HepG2 (cell line): ENCODE data around the gene KCTD8. TPM values are rescaled to one million over a fixed set of nuclear protein-coding genes. Genes with fewer than 3 reads are reported as not detected.

ENCODE experiments used
- ATAC-seq: fragments of 200-7000 bp; cut with Tn5 transposase; 3 replicates; pipeline ENCODE4 v1.9.1; 2020; ENCODE audit warnings: mild to moderate bottlenecking, moderate library complexity
- BruUV-seq: library from RNA; stranded (reverse); fragments of 400-500 nt; replicated peaks from 2 replicates; lab custom pipeline; 2021; lab: Mats Ljungman, UMichigan
- CTCF ChIA-PET: fragments of 300-600 bp; formaldehyde crosslinking; extraction: SDS; loops from one replicate; lab custom pipeline; 2021; ENCODE audit warnings: low total read pairs, inconsistent platforms, low intra/inter-chr PET ratio; lab: Yijun Ruan, JAX
- POLR2A ChIA-PET: fragments of 350-600 bp; sonication (Branson Sonifier 250); formaldehyde crosslinking; loops from one replicate; lab custom pipeline; 2020; ENCODE audit warnings: antibody characterized with exemption, inconsistent platforms; lab: Yijun Ruan, JAX
- DNase-seq: peaks from one replicate; pipeline ENCODE4 v3.0.0-alpha.2; 2015; ENCODE audit warnings: low spot score
- FAIRE-seq: peaks from 3 replicates; lab custom pipeline; 2011; peaks lifted over from hg19 to GRCh38; lab: Jason Lieb, UNC
- H2AFZ ChIP-seq: one replicate; pipeline ENCODE4 v1.6.1; 2011; ENCODE audit warnings: low read length, inconsistent platforms
- H3K27ac ChIP-seq: fragments of 300-600 bp; 3 replicates; pipeline ENCODE4 v1.8.0; 2011; ENCODE audit warnings: mixed run types, mild to moderate bottlenecking, mixed read lengths, low read length, inconsistent platforms; ENCODE audit not compliant: insufficient read depth; ENCODE audit errors: extremely low read length
- H3K27me3 ChIP-seq, 2 experiments: fragments of 200-600 bp in 1 of 2; 2 replicates in 1 of 2; 3 replicates in 1 of 2; pipeline versions ENCODE4 v1.6.0 to v1.8.0; 2011; ENCODE audit warnings: low read length in 2 of 2, mild to moderate bottlenecking in 2 of 2, moderate library complexity in 2 of 2, inconsistent platforms in 1 of 2; ENCODE audit not compliant: insufficient read depth in 2 of 2, control insufficient read depth in 1 of 2
- H3K36me3 ChIP-seq, 2 experiments: fragments of 200-600 bp in 1 of 2; replicated peaks in 1 of 2; 2 replicates in 1 of 2; 3 replicates in 1 of 2; pipeline versions ENCODE4 v1.5.1 to v1.8.0; 2011; ENCODE audit warnings: low read length in 2 of 2, inconsistent platforms in 1 of 2; ENCODE audit not compliant: insufficient read depth in 2 of 2, control insufficient read depth in 1 of 2
- H3K4me1 ChIP-seq: 2 replicates; pipeline ENCODE4 v1.5.1; 2012; ENCODE audit warnings: low read length, inconsistent platforms; ENCODE audit not compliant: insufficient read depth
- H3K4me2 ChIP-seq: 2 replicates; pipeline ENCODE4 v1.6.0; 2011; ENCODE audit warnings: low read depth, low read length, inconsistent platforms
- H3K4me3 ChIP-seq, 3 experiments: fragments of 200-600 bp in 1 of 3; sonication (generic), shearing (Covaris generic) in 1 of 3; replicated peaks in 1 of 3; 2 replicates each; pipeline ENCODE4 v1.5.1; 2011 to 2016; ENCODE audit warnings: low read length in 3 of 3, inconsistent platforms in 2 of 3, low read depth in 2 of 3, mild to moderate bottlenecking in 2 of 3, control low read depth in 1 of 3, mixed read lengths in 1 of 3; ENCODE audit not compliant: insufficient read depth in 1 of 3
- H3K79me2 ChIP-seq: one replicate; pipeline ENCODE4 v1.6.1; 2011; ENCODE audit warnings: low read length, inconsistent platforms; ENCODE audit not compliant: insufficient read depth
- H3K9ac ChIP-seq: 2 replicates; pipeline ENCODE4 v1.6.0; 2011; ENCODE audit warnings: mild to moderate bottlenecking, low read depth, low read length, inconsistent platforms; ENCODE audit not compliant: insufficient read depth
- H3K9me3 ChIP-seq: 2 replicates; pipeline ENCODE4 v1.5.1; 2012; ENCODE audit warnings: mild to moderate bottlenecking, low read length
- H4K20me1 ChIP-seq: 2 replicates; pipeline ENCODE4 v1.6.0; 2011; ENCODE audit warnings: inconsistent platforms, mild to moderate bottlenecking, low read length, moderate library complexity; ENCODE audit not compliant: insufficient read depth
- BRD4 ChIP-seq: sonication (generic); formaldehyde crosslinking; IDR thresholded peaks from 2 replicates; pipeline ENCODE4 v1.4.0; 2020; ENCODE audit warnings: missing genetic modification reagents
- MBNL3 ChIP-seq: fragments of 250-450 bp; sonication (Bioruptor Pico); conservative IDR thresholded peaks from 2 replicates; pipeline ENCODE4 v1.8.0; 2022; ENCODE audit warnings: mild to moderate bottlenecking, inconsistent platforms
- TEF ChIP-seq: sonication (generic); formaldehyde crosslinking; IDR thresholded peaks from 2 replicates; pipeline ENCODE4 v1.5.0; 2020; ENCODE audit warnings: missing genetic modification reagents
- TIGD3 ChIP-seq: sonication (generic); formaldehyde crosslinking; IDR thresholded peaks from 2 replicates; pipeline ENCODE4 v1.5.1; 2020; ENCODE audit warnings: mild to moderate bottlenecking, missing genetic modification reagents, borderline replicate concordance
- ZBTB43 ChIP-seq: sonication (generic); formaldehyde crosslinking; conservative IDR thresholded peaks from 2 replicates; pipeline ENCODE4 v1.4.0; 2020; ENCODE audit warnings: missing genetic modification reagents
- ZNF121 ChIP-seq: sonication (generic); formaldehyde crosslinking; IDR thresholded peaks from 2 replicates; pipeline ENCODE4 v1.5.0; 2020; ENCODE audit warnings: mild to moderate bottlenecking, missing genetic modification reagents
- ZNF660 ChIP-seq: sonication (generic); formaldehyde crosslinking; IDR thresholded peaks from 2 replicates; pipeline ENCODE4 v1.5.1; 2020; ENCODE audit warnings: mild to moderate bottlenecking, low read depth, missing genetic modification reagents, borderline replicate concordance
- ZNF788 ChIP-seq: sonication (generic); formaldehyde crosslinking; IDR thresholded peaks from 2 replicates; pipeline ENCODE4 v1.5.0; 2020; ENCODE audit warnings: mild to moderate bottlenecking, missing genetic modification reagents, borderline replicate concordance
- WGBS: methylation state at CpG from one replicate; pipeline ENCODE4 v1.1.6; 2017; ENCODE audit warnings: low lambda C conversion rate; 5-methylcytosine and 5-hydroxymethylcytosine counted together
- in situ Hi-C: cut with HindIII; loops from 2 replicates; pipeline ENCODE4 v1.10.0; 2017; ENCODE audit warnings: low pct_unique_long_range_greater_than_20kb; ENCODE audit not compliant: extremely low pct_ligation_motif_present
- intact Hi-C: fragments of 100-400 bp; cut with micrococcal nuclease; formaldehyde crosslinking; loops from one replicate; pipeline ENCODE4 v1.10.0; 2022; ENCODE audit not compliant: unreplicated experiment
- polyA plus RNA-seq, 8 experiments: library from polyadenylated mRNA; depleted of rRNA in 3 of 8; stranded (reverse) in 7 of 8; unstranded in 1 of 8; fragments of >200 nt; fragmentation: Illumina TruSeq in 4 of 8; extraction: Trizol in 4 of 8; gene quantifications; 2 replicates each; pipeline versions ENCODE4 v1.2.1 to v1.2.3, GENCODE V29; 2011 to 2016; ENCODE audit warnings: low read depth in 4 of 8, missing spikeins in 1 of 8, mixed read lengths in 1 of 8; ENCODE audit not compliant: insufficient read depth in 1 of 8
- total RNA-seq, 5 experiments: library from RNA; depleted of rRNA; stranded (reverse); fragments of >200 nt; fragmentation: Illumina TruSeq; extraction: Trizol; gene quantifications; 2 replicates each; pipeline ENCODE4 v1.2.3, GENCODE V29; 2016; ENCODE audit warnings: low read depth in 1 of 5

Gene KCTD8
- total and polyA plus RNA-seq, 2 of the 13 experiments (the other 11 are each of a cell fraction or from before 2014, with no cell fraction given) = not detected

- Histone ChIP-seq H3K4me2 (no peak overlapping the region), H2AFZ (no peak overlapping the region), H3K4me1 (no peaks in the 10 kb centered on the region), H3K4me3 (no peak overlapping the region), H4K20me1 (no peaks in the 10 kb centered on the region), H3K36me3 (no peaks in the 10 kb centered on the region), H3K9me3 (no peaks in the 10 kb centered on the region; the same call in 1 of the 2 replicates), H3K79me2 (no peaks in the 10 kb centered on the region), H3K27me3 (no peaks in the 10 kb centered on the region), H3K27ac (no peak overlapping the region), H3K9ac (no peak overlapping the region)
- DNase-seq = no peak
- ChIA-PET CTCF (no interaction called here), POLR2A (no interaction called here)
- TF ChIP-seq ZNF660 = no peak
- TF ChIP-seq ZNF788 = no peak
- no peak for TF ChIP-seq BRD4 (CRISPR knock-in tag)
- no peak for TF ChIP-seq MBNL3 (CRISPR knock-in tag)
- no peak for TF ChIP-seq TIGD3 (CRISPR knock-in tag)
- no peak for TF ChIP-seq ZNF121
- no peak for TF ChIP-seq TEF (CRISPR knock-in tag)
- TF ChIP-seq ZBTB43 (CRISPR knock-in tag) = no peak
- ATAC-seq = no peak
- intact Hi-C loops (no loop called here), in situ Hi-C loops (no loop called here)
- FAIRE-seq = no peak
- 37% methylated on average over 1 of the region's 1 CpG for WGBS
- no TSS peak for BruUV-seq
Observed at GRCh38 chr4:44313702-44314101, 134.9 kb downstream of the KCTD8 start.
